RWPE1 (cell line): ENCODE data around the gene DICER1.

Source experiments
- CTCF ChIA-PET: fragments of 350-600 bp; sonication (Branson Sonifier 250); formaldehyde crosslinking; extraction: SDS; loops from one replicate; lab custom pipeline; 2021; lab: Yijun Ruan, JAX
- POLR2A ChIA-PET: fragments of 400-600 bp; formaldehyde crosslinking; extraction: SDS; loops from one replicate; lab custom pipeline; 2020; ENCODE audit warnings: antibody characterized with exemption; ENCODE audit not compliant: low non-redundant PET; lab: Yijun Ruan, JAX
- DNase-seq: peaks from one replicate; pipeline ENCODE4 v3.0.0; 2012; ENCODE audit warnings: low spot score
- H3K27ac ChIP-seq: fragments of 450-650 bp; 2 replicates; pipeline ENCODE4 v1.5.1; 2017
- CTCF ChIP-seq: fragments of 450-650 bp; conservative IDR thresholded peaks from 2 replicates; pipeline ENCODE4 v1.5.1; 2017; ENCODE audit warnings: low read depth, mild to moderate bottlenecking

DICER1 gene

GRCh38 chr14:95185767-95186392 lies 28.6 kb upstream of the DICER1 start:
- TF ChIP-seq CTCF = no peak
- no peak for DNase-seq
- ChIA-PET CTCF (no interaction called here), POLR2A (no interaction called here)
- no peak overlapping the region for H3K27ac ChIP-seq

GRCh38 chr14:95185033-95185766 lies 27.9 kb upstream of the DICER1 start:
- POLR2A ChIA-PET = interaction anchor here (0.6 kb wide), 1 partner anchor 86 kb away, joined by 4 read pairs; no protein-coding TSS in a partner anchor
- H3K27ac ChIP-seq = no peak overlapping the region
- no peak for TF ChIP-seq CTCF
- no peak for DNase-seq
- CTCF ChIA-PET = interaction anchor here (0.7 kb wide), 1 partner anchor 185 kb away, joined by 3 read pairs; no protein-coding TSS in a partner anchor

- no peak for DNase-seq
- no peak for TF ChIP-seq CTCF
- POLR2A ChIA-PET = interaction anchor here (0.5 to 0.6 kb wide), 2 partner anchors 85 to 483 kb away, joined by 3 to 4 read pairs; no protein-coding TSS in a partner anchor
- CTCF ChIA-PET = interaction anchor here (0.6 to 0.7 kb wide), 3 partner anchors 137 to 276 kb away, joined by 3 to 4 read pairs (median 3); no protein-coding TSS in a partner anchor
- no peak overlapping the region for H3K27ac ChIP-seq
Observed at GRCh38 chr14:95184413-95184790, 27.1 kb upstream of the DICER1 start.

- no peak overlapping the region for H3K27ac ChIP-seq
- ChIA-PET POLR2A (interaction anchor here (0.5 kb wide), 1 partner anchor 484 kb away, joined by 3 read pairs; no protein-coding TSS in a partner anchor), CTCF (interaction anchor here (0.6 kb wide), 2 partner anchors 138 to 276 kb away, joined by 3 to 4 read pairs; no protein-coding TSS in a partner anchor)
- DNase-seq = no peak
- TF ChIP-seq CTCF = no peak
Observed at GRCh38 chr14:95183532-95184412, 26.4 kb upstream of the DICER1 start.

GRCh38 chr14:95183082-95183481 lies 25.8 kb upstream of the DICER1 start:
- POLR2A ChIA-PET = no interaction called here
- TF ChIP-seq CTCF = no peak
- CTCF ChIA-PET = interaction anchor here (0.6 kb wide), 1 partner anchor 1764 kb away, joined by 3 read pairs; no protein-coding TSS in a partner anchor
- no peak for DNase-seq
- H3K27ac ChIP-seq = no peak overlapping the region

GRCh38 chr14:95182379-95182778 lies 25.1 kb upstream of the DICER1 start:
- POLR2A ChIA-PET = no interaction called here
- TF ChIP-seq CTCF = no peak
- DNase-seq = no peak
- no peak overlapping the region for H3K27ac ChIP-seq
- CTCF ChIA-PET = no interaction called here
